Keratinocyte (primary cell): ENCODE results near the gene HID1. TPM values are rescaled to one million over a fixed set of nuclear protein-coding genes. Genes with fewer than 3 reads are reported as not detected.

Experiments used
- DNase-seq: peaks from one replicate; pipeline ENCODE4 v3.0.0-alpha.2; 2011; ENCODE audit warnings: low read depth, missing footprints, low spot score
- FAIRE-seq: peaks from 2 replicates; lab custom pipeline; 2011; peaks lifted over from hg19 to GRCh38; lab: Jason Lieb, UNC
- H2AFZ ChIP-seq: 2 replicates; pipeline ENCODE4 v1.6.0; 2012; ENCODE audit warnings: low read length, control low read depth, inconsistent platforms; ENCODE audit not compliant: control insufficient read depth
- H3K27ac ChIP-seq: 2 replicates; pipeline ENCODE4 v1.5.1; 2011; ENCODE audit warnings: low read length; ENCODE audit not compliant: control insufficient read depth, insufficient read depth
- H3K27me3 ChIP-seq: 3 replicates; pipeline ENCODE4 v1.6.0; 2011; ENCODE audit warnings: low read length; ENCODE audit not compliant: control insufficient read depth, insufficient read depth; ENCODE audit errors: extremely low read depth
- H3K36me3 ChIP-seq, 2 experiments: 2 replicates in 1 of 2; 3 replicates in 1 of 2; pipeline ENCODE4 v1.5.1; 2011; ENCODE audit warnings: low read length in 2 of 2, mild to moderate bottlenecking in 1 of 2; ENCODE audit not compliant: control insufficient read depth in 2 of 2, insufficient read depth in 2 of 2; ENCODE audit errors: extremely low read depth in 1 of 2
- H3K4me1 ChIP-seq: 3 replicates; pipeline ENCODE4 v1.5.1; 2011; ENCODE audit warnings: low read length; ENCODE audit not compliant: control insufficient read depth, insufficient read depth; ENCODE audit errors: extremely low read depth
- H3K4me2 ChIP-seq: 3 replicates; pipeline ENCODE4 v1.6.0; 2011; ENCODE audit warnings: low read depth, low read length; ENCODE audit not compliant: control insufficient read depth, insufficient read depth; ENCODE audit errors: extremely low read depth
- H3K4me3 ChIP-seq, 3 experiments: fragments of 200-600 bp in 1 of 3; sonication (generic) in 1 of 3; 2 replicates in 2 of 3; 3 replicates in 1 of 3; pipeline ENCODE4 v1.5.1; 2011 to 2016; ENCODE audit warnings: low read length in 3 of 3, mild to moderate bottlenecking in 3 of 3, control low read depth in 2 of 3, inconsistent platforms in 1 of 3, low read depth in 1 of 3, mixed read lengths in 1 of 3, mixed run types in 1 of 3, moderate library complexity in 1 of 3; ENCODE audit not compliant: control insufficient read depth in 2 of 3, insufficient read depth in 2 of 3; ENCODE audit errors: extremely low read depth in 1 of 3
- H3K79me2 ChIP-seq: 2 replicates; pipeline ENCODE4 v1.6.0; 2012; ENCODE audit warnings: low read length; ENCODE audit not compliant: control insufficient read depth, insufficient read depth
- H3K9ac ChIP-seq: 3 replicates; pipeline ENCODE4 v1.6.0; 2011; ENCODE audit warnings: low read length; ENCODE audit not compliant: control insufficient read depth, insufficient read depth; ENCODE audit errors: extremely low read depth
- H3K9me1 ChIP-seq: 3 replicates; pipeline ENCODE4 v1.6.0; 2011; ENCODE audit warnings: low read length; ENCODE audit not compliant: control insufficient read depth, insufficient read depth; ENCODE audit errors: extremely low read depth
- H3K9me3 ChIP-seq: 2 replicates; pipeline ENCODE4 v1.5.1; 2012; ENCODE audit warnings: low read depth, low read length; ENCODE audit not compliant: control insufficient read depth
- H4K20me1 ChIP-seq: 3 replicates; pipeline ENCODE4 v1.6.0; 2011; ENCODE audit warnings: low read length; ENCODE audit not compliant: control insufficient read depth, insufficient read depth; ENCODE audit errors: extremely low read depth
- EZH2 ChIP-seq: IDR thresholded peaks from one replicate; pipeline ENCODE4 v1.6.1; 2012; ENCODE audit warnings: inconsistent platforms, mild to moderate bottlenecking, low read length, moderate library complexity
- dilution Hi-C: fragments of 300-500 bp; cut with MboI; formaldehyde crosslinking; loops from one replicate; pipeline ENCODE4 v1.7.0; 2020; ENCODE audit warnings: low sequenced_read_pairs; ENCODE audit not compliant: extremely low pct_ligation_motif_present
- polyA plus RNA-seq, 5 experiments: library from polyadenylated mRNA; depleted of rRNA in 3 of 5; stranded (reverse) in 3 of 5; stranded (forward) in 1 of 5; unstranded in 1 of 5; fragments of >200 nt; gene quantifications; 1 replicate in 1 of 5; 2 replicates in 3 of 5; 3 replicates in 1 of 5; pipeline versions ENCODE4 v1.2.1 to v1.2.3, GENCODE V29; 2011 to 2012; ENCODE audit warnings: missing spikeins in 2 of 5, low read depth in 1 of 5, low replicate concordance in 1 of 5
- TF ChIP-seq, protein P1 (sequence below), 3 experiments: IDR thresholded peaks in 1 of 3; conservative IDR thresholded peaks in 1 of 3; optimal IDR thresholded peaks in 1 of 3; 2 replicates in 2 of 3; 3 replicates in 1 of 3; pipeline versions ENCODE3 to v1.5.1; 2011; ENCODE audit warnings: low read length in 3 of 3, mild to moderate bottlenecking in 3 of 3, moderate library complexity in 2 of 3, control low read depth in 1 of 3, inconsistent platforms in 1 of 3; ENCODE audit not compliant: insufficient read depth in 2 of 3; ENCODE audit errors: extremely low read depth in 1 of 3

Gene HID1
- polyA plus RNA-seq, 1 donor (not counting 4 experiments of a cell fraction or from before 2014, with no cell fraction given) = 0.33 TPM

DNA sequence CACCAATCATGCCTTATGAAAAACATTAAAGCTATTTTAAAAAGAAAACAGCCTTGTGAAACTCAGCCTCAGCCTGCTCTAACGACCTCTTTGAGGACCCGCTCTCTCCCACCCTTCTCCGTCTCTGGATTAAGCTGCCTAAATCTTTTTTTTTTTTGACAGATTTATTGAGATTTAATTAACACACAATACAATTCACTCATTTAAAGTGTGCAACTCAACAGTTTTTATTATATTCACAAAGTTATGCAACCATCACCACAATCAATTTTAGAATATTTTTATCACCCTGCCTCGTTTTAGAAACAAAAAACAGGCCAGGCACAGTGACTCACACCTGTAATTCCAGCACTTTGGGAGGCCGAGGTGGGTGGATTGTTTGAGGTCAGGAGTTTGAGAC lies 23.3 kb upstream of the HID1 start:
- FAIRE-seq = no peak
- H3K27ac ChIP-seq = no peak overlapping the region
- TF ChIP-seq EZH2 = no peak
- TF ChIP-seq, protein P1, sequence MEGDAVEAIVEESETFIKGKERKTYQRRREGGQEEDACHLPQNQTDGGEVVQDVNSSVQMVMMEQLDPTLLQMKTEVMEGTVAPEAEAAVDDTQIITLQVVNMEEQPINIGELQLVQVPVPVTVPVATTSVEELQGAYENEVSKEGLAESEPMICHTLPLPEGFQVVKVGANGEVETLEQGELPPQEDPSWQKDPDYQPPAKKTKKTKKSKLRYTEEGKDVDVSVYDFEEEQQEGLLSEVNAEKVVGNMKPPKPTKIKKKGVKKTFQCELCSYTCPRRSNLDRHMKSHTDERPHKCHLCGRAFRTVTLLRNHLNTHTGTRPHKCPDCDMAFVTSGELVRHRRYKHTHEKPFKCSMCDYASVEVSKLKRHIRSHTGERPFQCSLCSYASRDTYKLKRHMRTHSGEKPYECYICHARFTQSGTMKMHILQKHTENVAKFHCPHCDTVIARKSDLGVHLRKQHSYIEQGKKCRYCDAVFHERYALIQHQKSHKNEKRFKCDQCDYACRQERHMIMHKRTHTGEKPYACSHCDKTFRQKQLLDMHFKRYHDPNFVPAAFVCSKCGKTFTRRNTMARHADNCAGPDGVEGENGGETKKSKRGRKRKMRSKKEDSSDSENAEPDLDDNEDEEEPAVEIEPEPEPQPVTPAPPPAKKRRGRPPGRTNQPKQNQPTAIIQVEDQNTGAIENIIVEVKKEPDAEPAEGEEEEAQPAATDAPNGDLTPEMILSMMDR (optimal IDR thresholded peaks at IDR 0.05 in 1 of 3, IDR thresholded peaks at IDR 0.05 in 1 of 3, conservative IDR thresholded peaks at IDR 0.05 in 1 of 3; ENCODE audit: extremely low read depth in 1 of 3, insufficient read depth in 2 of 3, low read length in 3 of 3) = no peak
- peaks cover 2% of the 10 kb centered on the region for H3K9me1 ChIP-seq
- dilution Hi-C loops = no loop called here
- H3K27me3 ChIP-seq = no peaks in the 10 kb centered on the region
- no peak overlapping the region for H3K4me2 ChIP-seq
- H3K79me2 ChIP-seq = no peaks in the 10 kb centered on the region
- H4K20me1 ChIP-seq = no peaks in the 10 kb centered on the region
- H3K4me3 ChIP-seq = no peak overlapping the region
- H2AFZ ChIP-seq = no peak overlapping the region
- H3K36me3 ChIP-seq = peaks cover 4 to 9% of the 10 kb centered on the region in 2 experiments
- peaks cover 29% of the 10 kb centered on the region for H3K4me1 ChIP-seq
- H3K9ac ChIP-seq = no peak overlapping the region
- no peak for DNase-seq
- no peaks in the 10 kb centered on the region for H3K9me3 ChIP-seq

DNA sequence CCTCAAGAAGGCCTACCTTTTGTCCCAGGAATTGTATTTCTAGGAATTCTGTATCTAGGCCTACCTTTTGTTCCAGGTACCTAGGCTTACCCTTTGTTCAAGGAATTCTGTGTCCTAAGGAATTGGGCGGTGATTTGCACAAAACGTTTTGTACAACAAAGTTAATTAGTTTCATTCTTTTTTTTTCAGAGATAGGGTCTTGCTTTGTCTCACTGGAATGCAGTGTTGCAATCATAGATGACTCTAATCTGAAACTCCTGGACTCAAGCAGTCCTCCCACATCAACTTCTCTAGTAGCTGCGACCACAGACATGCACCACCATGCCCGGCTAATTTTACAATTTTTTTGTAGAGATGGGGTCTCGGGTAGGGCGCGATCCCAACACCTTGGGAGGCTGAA lies 21.9 kb upstream of the HID1 start:
- FAIRE-seq (no peak), DNase-seq (no peak)
- Histone ChIP-seq H4K20me1 (no peaks in the 10 kb centered on the region), H3K9me3 (no peaks in the 10 kb centered on the region), H3K4me1 (peaks cover 29% of the 10 kb centered on the region), H3K9me1 (peaks cover 2% of the 10 kb centered on the region), H2AFZ (no peak overlapping the region), H3K27me3 (no peaks in the 10 kb centered on the region), H3K4me2 (no peak overlapping the region), H3K9ac (no peak overlapping the region), H3K27ac (no peak overlapping the region), H3K36me3 (peaks cover 4 to 6% of the 10 kb centered on the region in 2 experiments), H3K4me3 (no peak overlapping the region), H3K79me2 (no peaks in the 10 kb centered on the region)
- TF ChIP-seq EZH2 = no peak
- TF ChIP-seq, protein P1 (optimal IDR thresholded peaks at IDR 0.05 in 1 of 3, IDR thresholded peaks at IDR 0.05 in 1 of 3, conservative IDR thresholded peaks at IDR 0.05 in 1 of 3; ENCODE audit: extremely low read depth in 1 of 3, insufficient read depth in 2 of 3, low read length in 3 of 3) = no peak
- dilution Hi-C loops = no loop called here
